Measurements from ENCODE around the gene PRXL2B.

DNA sequence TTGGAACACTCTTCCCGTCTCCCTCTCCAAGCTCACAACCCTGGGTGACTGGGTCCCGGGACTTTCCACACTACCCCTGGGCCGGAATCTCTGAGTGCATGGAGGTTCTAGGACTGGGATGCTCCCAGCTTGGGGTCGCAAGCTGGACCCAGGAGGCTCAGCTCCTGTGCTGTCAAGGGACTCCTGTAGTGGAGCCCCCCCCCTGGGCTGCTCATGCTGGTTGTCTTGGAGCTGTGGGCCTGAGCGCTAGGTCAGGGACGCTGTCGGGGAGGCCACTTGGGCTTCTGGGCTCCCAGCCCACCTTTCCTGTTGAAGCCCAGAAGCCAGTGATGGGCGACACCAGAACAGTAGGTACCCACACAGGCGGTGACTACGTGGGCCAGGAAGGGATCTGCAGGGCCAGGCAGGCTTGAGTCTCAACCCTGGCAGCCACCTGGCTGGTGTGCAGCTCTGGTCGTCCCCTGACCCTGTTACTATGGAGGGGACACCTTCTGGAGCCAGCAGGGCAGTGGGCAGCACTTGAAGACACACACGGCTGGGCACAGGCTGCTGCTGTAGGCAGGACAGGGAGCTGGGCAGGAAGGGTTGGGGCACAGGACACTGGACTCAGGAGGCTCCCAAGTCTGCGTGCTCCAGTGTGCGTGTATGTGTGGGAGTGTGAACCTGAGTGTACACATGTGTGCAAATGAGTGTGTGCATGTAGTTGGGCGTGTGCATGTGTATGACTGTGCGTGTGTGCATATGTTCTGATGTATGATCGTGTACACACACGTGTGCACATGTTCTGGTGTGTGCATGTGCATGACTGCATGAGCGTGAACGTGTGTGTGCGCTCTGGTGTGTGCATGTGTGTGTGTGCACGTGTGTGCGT, 43.3 kb downstream of the PRXL2B start:
- TF ChIP-seq CTCF (IDR thresholded peaks at IDR 0.05) (no peak), POLR2A (IDR thresholded peaks at IDR 0.05) (no peak)
